ENCODE measurements around the gene MYCN.
"Not testable (repeated sequence)": the region's sequence is repeated elsewhere in the genome, so short reads cannot be mapped to it uniquely, and the experiment has no call there.

MYCN gene
- long read RNA-seq, donor 1, transcript MYCN-201 (3 exons, 2,602 nt) = major isoform, 5 of 5 reads
- long read RNA-seq, donor 1, partial matches to known transcripts = 0 of 5 reads
- long read RNA-seq, donor 1, other reads (novel, unspliced or antisense) = 0 of 5 reads
- long read RNA-seq, donor 2, partial matches to known transcripts = 0 of 2 reads
- long read RNA-seq, donor 2, other reads (novel, unspliced or antisense) = 0 of 2 reads
- long read RNA-seq, donor 3, partial matches to known transcripts = 0 of 3 reads
- long read RNA-seq, donor 3, other reads (novel, unspliced or antisense) = 0 of 3 reads
- long read RNA-seq, donor 4, partial matches to known transcripts = 11 of 14 reads
- long read RNA-seq, donor 4, other reads (novel, unspliced or antisense) = 0 of 14 reads
- long read RNA-seq, donor 5, transcript MYCN-201 (3 exons, 2,602 nt) = major isoform, 9 of 9 reads
- long read RNA-seq, donor 5, partial matches to known transcripts = 0 of 9 reads
- long read RNA-seq, donor 5, other reads (novel, unspliced or antisense) = 0 of 9 reads
- long read RNA-seq, donor 6, partial matches to known transcripts = 70 of 73 reads
- long read RNA-seq, donor 6, other reads (novel, unspliced or antisense) = 0 of 73 reads
- long read RNA-seq, donor 7, transcript MYCN-201 (3 exons, 2,602 nt) = major isoform, 14 of 31 reads
- long read RNA-seq, donor 7, partial matches to known transcripts = 17 of 31 reads
- long read RNA-seq, donor 7, other reads (novel, unspliced or antisense) = 0 of 31 reads
- long read RNA-seq, donor 8, transcript MYCN-201 (3 exons, 2,602 nt) = major isoform, 5 of 12 reads
- long read RNA-seq, donor 8, partial matches to known transcripts = 7 of 12 reads
- long read RNA-seq, donor 8, other reads (novel, unspliced or antisense) = 0 of 12 reads

DNA sequence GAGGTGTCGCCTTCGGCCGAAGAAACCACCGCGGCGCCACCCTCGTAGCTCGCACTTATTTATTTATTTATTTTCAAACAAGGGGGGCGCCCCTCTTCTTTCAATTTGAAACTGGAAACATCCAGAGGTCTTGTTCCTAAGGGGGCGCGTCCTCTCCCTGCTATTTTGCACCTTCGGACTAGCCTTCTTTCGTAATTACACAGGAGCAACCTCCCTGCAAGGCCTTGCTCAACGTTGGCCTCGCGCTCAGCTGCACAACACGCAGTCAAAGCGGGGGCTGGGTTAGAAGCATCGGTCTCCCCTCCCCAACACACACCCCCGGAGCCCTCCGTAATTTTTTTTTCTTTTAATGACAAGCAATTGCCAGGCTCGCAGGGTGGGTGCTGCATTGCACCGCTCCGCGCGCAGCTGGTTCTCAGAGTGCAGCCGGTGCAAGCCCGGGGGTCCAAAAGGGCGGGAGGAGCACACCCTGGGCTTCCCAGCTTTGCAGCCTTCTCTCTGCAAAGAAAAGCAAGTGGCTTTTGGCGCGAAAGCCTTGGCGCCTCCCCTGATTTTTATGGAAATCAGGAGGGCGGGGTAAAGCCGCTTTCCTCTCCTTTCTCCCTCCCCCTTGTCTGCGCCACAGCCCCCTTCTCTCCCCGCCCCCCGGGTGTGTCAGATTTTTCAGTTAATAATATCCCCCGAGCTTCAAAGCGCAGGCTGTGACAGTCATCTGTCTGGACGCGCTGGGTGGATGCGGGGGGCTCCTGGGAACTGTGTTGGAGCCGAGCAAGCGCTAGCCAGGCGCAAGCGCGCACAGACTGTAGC lies at the start of gene MYCN:
Gene MYCN, plus strand, starts transcription at position 697 of the 807 bp plus-strand sequence. CDS start 1,515 bp downstream, outside the sequence.
- DNase-seq = peak; percentile 97

DNA sequence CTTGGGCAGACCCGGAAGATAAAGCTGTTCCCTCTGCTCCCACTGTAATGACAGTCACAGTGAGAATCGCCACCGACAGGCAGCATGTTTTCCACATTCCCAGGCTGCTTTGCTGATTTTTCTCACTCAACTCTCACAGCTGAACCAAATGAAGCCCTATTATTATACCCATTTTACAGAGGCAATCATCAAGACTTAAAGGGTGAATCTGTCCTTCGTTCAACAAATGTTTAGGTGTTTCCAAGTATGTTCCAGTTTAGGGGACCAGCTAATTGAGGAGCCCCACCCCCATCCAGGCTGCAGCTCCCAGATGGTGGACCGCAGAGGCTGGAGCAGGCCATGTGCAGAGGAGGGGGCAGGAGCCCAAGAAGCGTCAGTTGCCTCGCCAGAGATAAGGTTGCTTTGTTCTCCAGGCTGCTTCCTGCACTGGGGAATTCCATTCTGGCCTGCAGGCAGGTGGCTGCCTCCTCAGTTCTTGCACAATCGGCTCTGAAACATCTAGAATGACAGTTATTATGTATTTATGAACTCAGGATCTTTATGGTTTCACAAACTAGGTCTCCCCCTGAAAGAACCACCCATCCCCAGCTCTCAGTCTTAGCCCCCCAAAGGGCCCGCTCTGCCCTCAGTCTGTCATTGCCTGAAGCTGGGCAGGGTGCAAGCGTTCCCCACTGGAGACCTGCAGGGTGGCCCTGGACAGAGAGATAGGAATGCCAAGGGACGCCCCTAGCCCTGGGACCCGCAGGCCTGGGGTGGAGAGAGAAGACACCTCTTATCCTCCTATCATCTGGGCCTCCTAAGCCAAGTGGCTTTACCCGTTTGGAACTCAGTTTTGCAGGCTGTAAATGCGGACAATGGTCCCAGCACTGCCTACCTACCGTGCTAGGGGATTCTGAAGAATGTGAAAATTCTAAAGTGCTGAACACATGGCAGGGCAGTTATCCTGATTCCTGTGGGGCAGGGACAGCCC lies 49.1 kb upstream of the MYCN start:
- DNase-seq = no peak

DNA sequence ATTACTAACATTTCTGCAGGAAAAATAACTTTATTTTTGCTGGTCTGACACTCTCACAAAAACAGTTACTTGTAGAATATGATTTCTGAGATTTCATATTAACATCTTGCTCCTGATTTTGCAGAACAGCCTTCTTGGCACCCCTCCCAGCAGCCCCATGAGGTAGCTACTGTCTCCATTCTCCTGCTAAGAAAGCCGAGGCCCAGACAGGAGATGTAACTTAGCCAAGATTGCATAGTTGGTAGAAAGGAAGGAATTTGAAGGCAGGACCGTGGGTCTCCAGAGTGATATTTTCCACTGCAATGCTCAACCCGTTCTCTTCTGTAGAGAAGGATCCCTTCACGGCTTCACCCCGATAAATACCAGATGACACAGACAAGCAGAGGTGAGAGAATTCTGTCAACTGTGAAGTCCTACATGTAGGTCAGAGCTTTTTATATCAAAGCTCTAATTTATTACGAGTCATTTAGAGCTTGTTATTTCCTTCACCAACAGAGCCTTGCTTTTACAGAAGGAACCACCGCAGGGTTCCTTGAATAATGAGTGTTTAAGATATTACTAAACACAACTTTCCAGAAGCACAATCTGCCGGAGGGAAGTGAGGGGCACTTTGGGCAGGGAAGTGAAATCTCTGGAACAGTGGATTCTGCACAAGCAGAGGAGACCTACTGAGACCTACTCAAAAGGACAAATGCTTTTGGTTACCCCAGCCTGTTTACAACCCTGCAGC lies 48.0 kb upstream of the MYCN start:
- no peak for DNase-seq

GRCh38 chr2:15893085-15893484 lies 47.3 kb upstream of the MYCN start:
- DNase-seq = no peak

DNA sequence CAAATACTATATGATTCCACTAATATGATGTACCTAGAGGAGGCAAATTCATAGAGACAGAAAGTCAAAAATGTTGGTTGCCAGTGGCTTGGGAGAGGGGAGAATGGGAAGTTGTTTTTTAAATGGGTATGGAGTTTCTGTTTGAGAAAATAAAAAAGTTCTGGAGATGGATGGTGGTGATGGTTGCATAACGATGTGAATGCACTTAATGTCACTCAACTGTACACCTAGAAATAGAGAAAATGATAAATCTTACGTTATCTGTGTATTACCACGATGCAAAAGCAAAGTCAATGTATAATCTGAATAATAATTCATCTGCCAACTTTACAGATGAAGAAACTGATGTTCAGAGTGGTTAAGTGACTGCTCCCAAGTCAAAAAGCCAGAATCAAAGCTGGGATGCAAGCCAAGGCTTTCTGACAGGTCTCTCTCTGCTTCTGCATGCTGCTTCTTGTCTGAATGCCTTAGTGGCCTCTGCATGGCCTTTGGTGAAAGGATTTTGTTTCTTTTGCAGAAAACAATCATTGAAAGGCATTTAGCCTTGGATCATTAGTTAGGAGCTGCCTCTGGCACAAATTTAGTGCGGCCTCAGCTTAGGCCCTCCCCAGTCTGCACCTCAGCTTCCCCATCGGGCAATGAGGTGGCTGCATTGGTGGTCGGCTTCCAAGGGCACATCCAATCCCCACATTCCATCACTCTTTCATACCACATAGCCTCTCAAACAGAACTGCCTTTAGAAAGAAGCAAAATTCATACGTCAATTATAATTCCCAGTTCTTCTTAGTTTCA lies 46.5 kb upstream of the MYCN start:
- no peak for DNase-seq

GRCh38 chr2:15894481-15895144 lies 45.7 kb upstream of the MYCN start:
- no peak for DNase-seq

GRCh38 chr2:15895615-15896469 lies 44.5 kb upstream of the MYCN start:
- DNase-seq = no peak

GRCh38 chr2:15896859-15897258 lies 43.5 kb upstream of the MYCN start:
- no peak for DNase-seq

- no peak for DNase-seq
Measured at GRCh38 chr2:15897431-15898098, 42.8 kb upstream of the MYCN start.

GRCh38 chr2:15899327-15899612 lies 41.1 kb upstream of the MYCN start:
- no peak for DNase-seq

DNA sequence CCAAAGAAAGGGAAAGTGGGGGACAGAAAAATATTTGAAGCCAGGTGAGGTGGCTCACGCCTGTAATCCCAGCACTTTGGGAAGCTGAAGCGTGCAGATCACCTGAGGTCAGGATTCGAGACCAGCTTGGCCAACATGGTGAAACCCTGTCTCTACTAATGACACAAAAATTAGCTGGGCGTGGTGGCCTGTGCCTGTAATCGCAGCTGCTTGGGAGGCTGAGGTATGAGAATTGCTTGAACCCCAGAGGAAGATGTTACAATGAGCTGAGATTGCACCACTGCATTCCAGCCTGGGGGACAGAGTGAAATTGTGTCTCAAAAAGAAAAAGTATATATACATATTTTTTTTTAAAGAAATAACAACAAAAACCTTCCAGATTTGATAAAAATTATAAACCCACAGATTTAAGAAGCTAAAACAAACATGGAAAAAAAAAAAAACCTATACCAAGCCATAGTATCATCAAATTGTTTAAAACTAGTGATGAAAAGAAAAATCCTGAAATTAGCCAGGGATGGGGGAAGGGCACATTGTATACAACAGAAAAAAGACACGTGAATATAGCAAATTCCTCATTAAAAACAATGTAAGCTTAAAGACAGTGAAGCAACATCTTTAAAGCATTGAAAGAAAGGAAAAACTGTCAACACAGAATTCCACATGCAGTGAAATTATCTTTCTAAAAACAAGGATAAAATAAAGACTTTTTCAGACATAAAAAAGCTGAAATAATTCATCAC lies 40.4 kb upstream of the MYCN start:
- DNase-seq = no peak

DNA sequence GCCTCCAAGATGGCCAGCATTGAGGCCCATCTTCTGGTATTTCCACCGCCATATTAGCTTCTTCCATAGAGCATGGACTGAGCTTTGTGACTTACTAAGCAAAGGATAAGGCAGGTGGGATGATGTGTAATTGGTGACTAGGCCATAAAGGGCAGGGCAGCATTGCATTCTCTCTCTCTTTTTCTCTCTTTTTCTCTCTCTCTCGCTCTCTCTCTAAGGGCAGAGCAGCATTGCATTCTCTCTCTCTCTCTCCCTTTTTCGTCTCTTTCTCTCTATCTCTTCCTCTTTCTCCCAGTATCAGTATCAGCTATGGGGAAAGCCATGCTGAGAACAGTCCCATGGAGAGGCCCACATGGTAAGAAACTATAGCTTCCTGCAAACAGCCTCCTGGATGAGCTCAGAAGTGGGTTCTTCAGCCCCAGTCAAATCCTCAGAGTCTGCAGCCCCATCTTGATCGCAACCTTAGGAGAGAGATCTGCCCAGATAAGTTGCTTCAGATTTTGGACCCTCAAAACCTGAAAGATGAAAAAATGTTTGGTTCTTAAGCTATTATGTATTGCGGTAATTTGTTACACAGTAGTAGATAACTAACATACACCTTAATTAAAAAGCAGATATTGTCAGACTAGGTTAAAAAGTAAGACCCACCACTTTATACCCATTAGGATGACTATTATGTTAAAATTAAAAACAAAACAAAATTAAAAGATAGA lies 39.1 kb upstream of the MYCN start:
- DNase-seq = no peak

DNA sequence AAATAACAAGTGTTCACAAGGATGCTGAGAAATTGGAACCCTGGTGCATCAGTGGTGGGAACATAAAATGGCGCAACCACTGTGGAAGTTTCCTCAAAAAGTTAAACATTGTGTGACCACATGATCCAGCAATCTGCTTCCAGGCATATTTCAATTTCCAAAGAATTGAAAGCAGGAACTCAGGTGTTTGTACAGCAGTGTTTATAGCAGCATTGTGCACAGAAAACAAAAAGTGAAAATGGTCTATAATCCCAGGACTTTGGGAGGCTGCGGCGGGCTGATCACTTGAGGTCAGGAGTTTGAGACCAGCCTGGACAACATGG lies 38.6 kb upstream of the MYCN start:
- DNase-seq = no peak

- not testable (repeated sequence) for DNase-seq
Measured at GRCh38 chr2:15903910-15904309, 36.4 kb upstream of the MYCN start.

GRCh38 chr2:15905267-15905645 lies 35.1 kb upstream of the MYCN start:
- no peak for DNase-seq

DNA sequence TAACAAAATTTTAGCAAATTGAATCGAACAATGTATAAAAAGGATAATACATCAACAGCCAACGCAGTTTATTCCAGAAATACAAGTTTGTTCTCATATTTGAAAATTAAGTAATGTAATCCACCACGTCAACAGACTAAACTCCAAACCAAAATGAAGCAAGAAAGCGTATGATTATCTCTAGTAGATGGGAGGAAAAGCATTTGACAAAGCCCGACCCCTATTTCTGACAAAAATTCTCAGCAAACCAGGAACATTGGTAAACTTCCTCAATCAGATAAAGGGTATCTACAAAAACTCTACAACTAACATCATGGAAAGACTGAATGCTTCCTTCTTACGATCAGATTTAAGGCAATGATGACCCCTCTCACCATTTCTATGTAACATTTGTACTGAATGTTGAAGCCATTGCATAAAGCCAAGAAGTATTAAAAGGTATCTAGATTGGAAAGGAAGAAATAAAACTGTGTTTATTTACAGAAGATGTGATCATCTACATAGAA lies 34.3 kb upstream of the MYCN start:
- no peak for DNase-seq
